T-helper 2 cell treated with Interferon-gamma antibody and Interleukin-4, amounts not matched to agents 5 μg/mL and 100 μg/mL, for 36 hours (primary cell): ENCODE measurements around the gene RUBCNL.

Experiments
- DNase-seq: peaks from one replicate; pipeline ENCODE4 v3.0.0; 2021; ENCODE audit warnings: low spot score
- H3K27ac Mint-ChIP-seq: one replicate; pipeline ENCODE4 v1.8.0; 2021; ENCODE audit warnings: mild to moderate bottlenecking, mixed read lengths
- H3K27me3 Mint-ChIP-seq: one replicate; pipeline ENCODE4 v1.8.0; 2021; ENCODE audit warnings: low read depth, mixed read lengths
- H3K36me3 Mint-ChIP-seq: one replicate; pipeline ENCODE4 v1.8.0; 2021; ENCODE audit warnings: low read depth, mixed read lengths
- H3K4me1 Mint-ChIP-seq: one replicate; pipeline ENCODE4 v1.8.0; 2021; ENCODE audit warnings: low read depth, mixed read lengths
- H3K4me3 Mint-ChIP-seq: one replicate; pipeline ENCODE4 v1.8.0; 2022; ENCODE audit warnings: mild to moderate bottlenecking, moderate library complexity, mixed read lengths
- H3K9me3 Mint-ChIP-seq: one replicate; pipeline ENCODE4 v1.8.0; 2021; ENCODE audit warnings: mixed read lengths

The RUBCNL gene

DNA sequence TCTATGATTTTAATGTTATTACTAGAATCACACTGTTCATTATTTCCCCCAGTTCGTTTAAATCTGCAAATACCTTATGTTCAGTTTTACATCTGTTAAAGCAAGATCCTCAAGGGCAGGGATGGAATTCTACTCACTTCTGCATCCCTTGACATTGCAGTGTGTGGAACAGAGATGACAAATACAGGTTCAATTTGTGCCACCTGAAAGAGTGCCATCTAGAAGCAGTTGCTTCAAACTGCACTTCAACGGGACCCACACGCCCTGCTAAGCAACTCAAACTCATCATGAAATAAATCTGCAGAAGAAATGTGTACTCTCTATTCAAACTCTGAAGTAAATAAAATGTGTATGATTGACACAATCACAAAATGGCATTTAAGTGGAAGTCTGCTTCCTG is 44.5 kb downstream of the RUBCNL start:
- Mint-ChIP-seq H3K4me1 (peaks cover 21% of the 10 kb centered on the region), H3K4me3 (no peak overlapping the region), H3K9me3 (peaks cover 3% of the 10 kb centered on the region), H3K27me3 (no peaks in the 10 kb centered on the region), H3K27ac (no peak overlapping the region), H3K36me3 (peaks cover 2% of the 10 kb centered on the region)
- no peak for DNase-seq

DNA sequence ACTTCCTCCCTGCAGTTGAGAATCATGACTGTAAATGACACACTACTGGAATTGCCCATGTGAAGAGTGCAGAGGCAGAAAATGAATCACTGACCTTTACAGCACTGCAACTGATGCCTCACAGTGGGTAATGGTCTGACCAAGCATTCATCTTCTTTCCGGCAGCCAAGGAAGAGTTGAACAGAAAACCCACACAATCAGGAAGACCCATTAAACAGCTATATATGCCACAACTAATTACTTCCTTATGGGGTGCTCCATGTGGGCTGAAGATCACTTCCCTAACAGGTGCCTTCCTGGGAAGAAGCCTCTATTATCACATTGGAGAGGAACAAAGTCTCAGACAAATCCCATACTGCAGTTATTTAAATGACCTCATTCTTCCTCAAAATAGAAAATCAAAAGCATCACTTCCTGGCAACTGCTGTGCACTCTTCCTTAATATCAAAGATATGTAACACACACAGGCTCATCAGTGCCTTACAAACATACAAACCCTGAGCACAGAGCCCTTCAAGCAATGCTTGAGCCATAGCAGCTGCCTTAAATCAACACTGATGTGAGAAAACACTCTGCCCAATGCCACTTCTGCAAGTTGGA is 45.8 kb downstream of the RUBCNL start:
- peak; percentile 75 for DNase-seq
- peaks cover 9% of the 10 kb centered on the region for H3K9me3 Mint-ChIP-seq
- peak overlapping the region; percentile 64 for H3K27ac Mint-ChIP-seq
- peaks cover 21% of the 10 kb centered on the region for H3K4me1 Mint-ChIP-seq
- H3K27me3 Mint-ChIP-seq: no peaks in the 10 kb centered on the region
- H3K4me3 Mint-ChIP-seq: peak overlapping the region; percentile 39
- peaks cover 6% of the 10 kb centered on the region for H3K36me3 Mint-ChIP-seq

DNA sequence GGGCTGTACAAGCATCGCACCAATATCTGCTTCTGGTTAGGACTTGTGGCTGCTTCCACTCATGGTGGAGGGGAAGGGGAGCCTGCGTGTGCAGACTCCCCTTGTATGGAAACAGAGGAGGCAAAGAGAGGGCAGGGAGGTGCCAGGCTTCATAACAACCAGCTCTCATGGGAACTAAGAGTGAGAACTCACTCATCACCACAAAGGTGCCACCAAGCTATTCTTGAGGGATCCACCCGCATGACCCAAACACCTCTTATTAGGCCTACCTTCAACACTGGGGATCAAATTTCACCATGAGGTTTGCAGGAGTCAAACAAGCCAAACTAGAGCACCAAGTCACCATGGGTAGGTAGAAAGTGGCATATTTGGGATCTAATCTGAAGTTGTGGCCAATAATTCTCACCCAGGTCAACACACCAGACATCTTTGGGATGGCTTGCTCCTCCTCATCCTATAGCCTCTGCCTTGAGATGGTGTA is 46.4 kb downstream of the RUBCNL start:
- peaks cover 6% of the 10 kb centered on the region for H3K36me3 Mint-ChIP-seq
- peak overlapping the region; percentile 39 for H3K4me3 Mint-ChIP-seq
- H3K9me3 Mint-ChIP-seq: peaks cover 9% of the 10 kb centered on the region
- peaks cover 21% of the 10 kb centered on the region for H3K4me1 Mint-ChIP-seq
- no peaks in the 10 kb centered on the region for H3K27me3 Mint-ChIP-seq
- DNase-seq: no peak
- peak overlapping the region; percentile 64 for H3K27ac Mint-ChIP-seq

DNA sequence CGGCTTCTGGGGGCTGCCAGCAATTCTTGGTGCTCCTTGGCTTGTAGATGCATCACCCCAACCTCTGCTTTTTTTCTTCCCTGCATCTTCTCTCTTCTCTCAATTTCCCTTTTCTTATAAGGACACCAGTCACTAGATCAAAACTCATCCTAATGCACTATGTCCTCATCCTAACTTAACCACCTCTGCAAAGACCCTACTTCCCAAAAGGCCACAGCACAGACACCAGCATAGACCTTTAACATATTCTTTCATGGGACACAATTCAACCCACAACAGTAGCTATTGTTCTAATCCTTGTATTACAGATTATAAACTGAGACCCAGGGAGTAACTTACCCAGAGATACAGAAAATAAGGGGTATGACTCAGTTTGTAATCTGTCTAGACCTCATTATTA is 47.0 kb downstream of the RUBCNL start:
- no peaks in the 10 kb centered on the region for H3K27me3 Mint-ChIP-seq
- peaks cover 21% of the 10 kb centered on the region for H3K4me1 Mint-ChIP-seq
- H3K36me3 Mint-ChIP-seq: peaks cover 6% of the 10 kb centered on the region
- no peak overlapping the region for H3K4me3 Mint-ChIP-seq
- H3K9me3 Mint-ChIP-seq: peaks cover 9% of the 10 kb centered on the region
- no peak for DNase-seq
- H3K27ac Mint-ChIP-seq: peak overlapping the region; percentile 67

DNA sequence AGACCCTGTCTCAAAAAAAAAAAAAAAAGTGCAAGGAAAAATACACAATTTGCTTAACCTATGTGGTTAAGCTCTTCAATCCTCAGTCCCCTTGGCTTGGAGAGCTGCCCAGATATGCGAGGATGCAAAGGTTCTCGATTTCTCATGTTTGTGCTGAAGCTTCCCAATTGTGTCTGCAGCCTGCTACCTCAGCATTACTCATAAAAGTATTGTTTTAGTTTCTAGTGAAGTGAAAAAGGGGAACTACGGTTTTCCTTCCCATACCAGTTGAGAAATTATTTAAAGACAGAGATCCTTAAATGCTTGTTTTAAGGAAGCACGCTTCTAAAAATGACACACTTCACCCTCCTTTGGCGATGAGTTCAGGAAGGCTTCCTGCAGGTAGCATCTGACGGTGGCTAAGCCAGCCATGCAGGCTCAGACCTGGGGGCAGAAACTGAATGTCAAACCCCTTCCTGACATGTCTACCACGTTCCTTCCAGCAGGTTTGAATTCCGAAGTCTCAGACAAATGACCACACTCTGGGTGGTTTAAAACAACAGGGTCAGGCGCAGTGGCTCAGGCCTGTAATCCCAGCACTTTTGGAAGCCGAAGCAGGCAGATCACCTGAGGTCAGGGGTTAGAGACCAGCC is 47.9 kb downstream of the RUBCNL start:
- Mint-ChIP-seq H3K9me3 (peaks cover 9% of the 10 kb centered on the region), H3K4me1 (peaks cover 28% of the 10 kb centered on the region), H3K27ac (no peak overlapping the region), H3K36me3 (peaks cover 10% of the 10 kb centered on the region), H3K4me3 (no peak overlapping the region), H3K27me3 (no peaks in the 10 kb centered on the region)
- DNase-seq: no peak

DNA sequence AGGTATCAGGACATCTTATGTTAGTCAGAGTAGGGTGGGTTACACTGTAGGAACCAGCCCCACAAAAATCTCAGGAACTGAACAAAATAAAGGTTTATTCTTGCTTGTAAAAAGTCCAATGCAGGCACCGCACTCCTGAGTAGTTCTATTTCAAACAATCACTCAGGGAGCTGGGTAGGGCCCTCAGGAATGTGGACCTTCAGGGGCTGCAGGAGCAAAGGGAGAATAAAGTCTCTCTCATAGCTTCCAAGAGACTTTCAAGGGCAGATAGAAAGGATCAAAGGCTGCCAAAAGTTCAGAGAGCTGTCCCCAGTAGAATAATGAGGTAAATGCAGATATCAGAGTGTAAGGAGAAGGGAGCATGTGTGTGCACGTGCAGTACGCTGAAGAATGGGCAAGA is 49.4 kb downstream of the RUBCNL start:
- DNase-seq: no peak
- Mint-ChIP-seq H3K36me3 (peaks cover 11% of the 10 kb centered on the region), H3K27ac (no peak overlapping the region), H3K27me3 (no peaks in the 10 kb centered on the region), H3K4me3 (no peak overlapping the region), H3K9me3 (peaks cover 9% of the 10 kb centered on the region), H3K4me1 (peaks cover 42% of the 10 kb centered on the region)

DNA sequence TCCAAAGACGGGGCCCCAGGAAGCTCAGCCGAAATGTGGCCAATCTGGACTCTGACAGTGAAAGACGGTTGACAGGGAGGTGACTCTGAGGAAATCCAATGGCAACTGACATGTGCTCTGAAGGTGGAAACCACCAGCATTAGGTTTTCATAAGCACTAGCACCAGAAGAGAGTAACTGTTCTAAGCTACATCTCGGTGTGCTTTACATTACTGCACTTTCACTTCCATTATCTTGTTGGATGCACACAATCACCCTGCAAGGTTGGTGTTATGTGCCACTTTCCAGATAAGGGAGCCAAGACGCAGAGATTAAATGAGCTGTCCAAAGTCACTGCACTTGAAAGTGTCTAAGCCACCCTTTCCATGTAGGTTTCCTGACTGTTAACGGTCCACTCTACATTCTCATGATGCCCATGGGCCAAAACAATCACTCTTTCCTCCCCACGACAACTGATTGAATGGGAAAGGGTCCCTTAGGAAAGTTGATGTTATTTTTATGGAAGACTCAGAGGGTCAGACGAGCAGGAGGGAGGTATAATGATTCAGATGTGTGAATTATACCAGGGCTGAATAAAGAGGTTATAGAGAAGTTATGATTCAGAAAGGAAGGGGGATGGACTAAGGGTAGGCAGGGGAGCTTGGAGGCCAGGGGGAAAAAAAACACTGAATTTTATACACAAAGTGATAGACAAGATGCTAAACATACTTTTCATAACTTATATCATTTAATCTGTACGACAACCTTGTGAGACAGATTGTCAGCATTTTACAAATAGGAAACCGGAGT is 52.8 kb downstream of the RUBCNL start:
- H3K36me3 Mint-ChIP-seq: peaks cover 9% of the 10 kb centered on the region
- H3K4me3 Mint-ChIP-seq: peak overlapping the region; percentile 51
- H3K4me1 Mint-ChIP-seq: peaks cover 44% of the 10 kb centered on the region
- DNase-seq: no peak
- no peaks in the 10 kb centered on the region for H3K27me3 Mint-ChIP-seq
- peak overlapping the region; percentile 73 for H3K27ac Mint-ChIP-seq
- H3K9me3 Mint-ChIP-seq: peaks cover 5% of the 10 kb centered on the region

DNA sequence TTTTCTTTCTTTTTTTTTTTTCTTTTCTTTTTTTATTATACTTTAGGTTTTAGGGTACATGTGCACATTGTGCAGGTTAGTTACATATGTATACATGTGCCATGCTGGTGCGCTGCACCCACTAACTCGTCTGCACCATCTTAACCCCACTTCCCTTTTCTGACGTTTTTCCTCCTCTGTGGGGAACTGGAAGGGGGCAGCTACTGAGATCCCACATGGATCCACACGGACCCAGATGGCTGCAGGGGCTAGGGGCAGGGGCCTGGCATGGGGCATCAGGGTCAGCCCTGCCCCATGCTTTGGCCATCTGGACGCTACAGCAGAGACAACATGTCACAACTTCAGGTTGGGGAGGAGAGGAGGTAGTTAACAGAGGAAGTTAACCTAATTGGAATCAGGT is 54.3 kb downstream of the RUBCNL start:
- DNase-seq: no peak
- peaks cover 5% of the 10 kb centered on the region for H3K9me3 Mint-ChIP-seq
- peaks cover 44% of the 10 kb centered on the region for H3K4me1 Mint-ChIP-seq
- H3K27ac Mint-ChIP-seq: peak overlapping the region; percentile 73
- H3K27me3 Mint-ChIP-seq: no peaks in the 10 kb centered on the region
- peaks cover 9% of the 10 kb centered on the region for H3K36me3 Mint-ChIP-seq
- H3K4me3 Mint-ChIP-seq: peak overlapping the region; percentile 2

DNA sequence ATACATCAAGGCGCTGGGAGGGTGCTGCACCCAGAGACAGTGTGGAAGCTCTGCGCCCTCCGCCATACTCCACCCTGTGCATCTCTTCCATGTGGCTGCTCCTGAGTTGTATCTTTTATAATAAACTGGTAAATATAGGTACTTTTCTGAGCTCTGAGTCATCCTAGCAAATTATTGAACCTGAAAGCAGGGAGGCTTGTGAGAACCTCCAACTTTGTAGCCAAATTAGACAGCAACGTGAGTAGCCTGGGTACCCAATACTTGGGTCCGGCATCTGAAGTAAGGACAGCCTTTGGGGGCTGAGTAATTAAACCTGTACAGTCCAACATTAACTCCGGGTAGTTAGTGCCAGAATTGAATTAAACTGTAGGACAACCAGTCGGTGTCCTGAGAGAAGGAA is 57.4 kb downstream of the RUBCNL start:
- no peak overlapping the region for H3K27ac Mint-ChIP-seq
- H3K4me3 Mint-ChIP-seq: no peak overlapping the region
- peaks cover 44% of the 10 kb centered on the region for H3K4me1 Mint-ChIP-seq
- H3K27me3 Mint-ChIP-seq: no peaks in the 10 kb centered on the region
- DNase-seq: no peak
- peaks cover 3% of the 10 kb centered on the region for H3K36me3 Mint-ChIP-seq
- H3K9me3 Mint-ChIP-seq: no peaks in the 10 kb centered on the region

DNA sequence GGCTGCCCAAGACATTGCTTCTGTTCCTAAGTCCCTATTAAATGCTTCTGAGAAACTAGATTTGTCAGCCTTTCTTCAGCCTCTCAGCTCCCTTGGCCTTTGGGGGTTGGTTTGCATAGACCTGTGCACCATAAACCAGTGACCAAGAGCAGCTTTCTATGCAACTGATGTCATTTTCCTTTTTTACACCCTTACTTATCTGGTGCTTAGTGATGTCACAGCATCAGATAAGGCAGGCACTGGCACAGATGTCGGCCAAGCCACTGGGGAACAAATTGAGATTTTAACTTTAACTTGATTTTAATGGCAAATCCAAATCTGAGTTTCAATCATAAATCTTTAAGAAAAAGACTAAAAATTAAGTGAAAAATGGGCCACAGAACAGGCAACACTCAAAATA is 59.8 kb downstream of the RUBCNL start:
- H3K9me3 Mint-ChIP-seq: no peaks in the 10 kb centered on the region
- no peak overlapping the region for H3K27ac Mint-ChIP-seq
- H3K36me3 Mint-ChIP-seq: no peaks in the 10 kb centered on the region
- DNase-seq: no peak
- H3K4me3 Mint-ChIP-seq: no peak overlapping the region
- H3K4me1 Mint-ChIP-seq: peaks cover 23% of the 10 kb centered on the region
- no peaks in the 10 kb centered on the region for H3K27me3 Mint-ChIP-seq

DNA sequence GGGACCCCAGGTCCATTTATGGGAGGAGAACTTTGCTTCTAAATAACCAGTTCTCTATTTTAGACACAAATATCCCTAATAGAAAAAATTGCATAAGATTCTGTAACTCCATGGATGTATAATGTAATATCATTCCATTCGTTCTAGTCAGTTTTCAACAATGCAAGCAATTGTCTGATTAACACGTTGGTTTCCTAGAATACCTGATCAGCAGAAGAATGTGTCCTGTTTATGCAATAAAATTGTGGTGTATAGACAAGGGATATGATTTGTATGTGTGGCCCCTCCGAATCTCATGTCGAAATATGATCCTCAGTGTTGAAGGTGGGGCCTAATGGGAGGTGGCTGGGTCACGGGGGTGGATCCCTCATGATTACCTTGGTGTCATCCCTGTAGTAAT is 62.1 kb downstream of the RUBCNL start:
- Mint-ChIP-seq H3K27me3 (no peaks in the 10 kb centered on the region), H3K4me3 (no peak overlapping the region), H3K36me3 (no peaks in the 10 kb centered on the region), H3K4me1 (peaks cover 22% of the 10 kb centered on the region), H3K9me3 (no peaks in the 10 kb centered on the region), H3K27ac (no peak overlapping the region)
- no peak for DNase-seq

DNA sequence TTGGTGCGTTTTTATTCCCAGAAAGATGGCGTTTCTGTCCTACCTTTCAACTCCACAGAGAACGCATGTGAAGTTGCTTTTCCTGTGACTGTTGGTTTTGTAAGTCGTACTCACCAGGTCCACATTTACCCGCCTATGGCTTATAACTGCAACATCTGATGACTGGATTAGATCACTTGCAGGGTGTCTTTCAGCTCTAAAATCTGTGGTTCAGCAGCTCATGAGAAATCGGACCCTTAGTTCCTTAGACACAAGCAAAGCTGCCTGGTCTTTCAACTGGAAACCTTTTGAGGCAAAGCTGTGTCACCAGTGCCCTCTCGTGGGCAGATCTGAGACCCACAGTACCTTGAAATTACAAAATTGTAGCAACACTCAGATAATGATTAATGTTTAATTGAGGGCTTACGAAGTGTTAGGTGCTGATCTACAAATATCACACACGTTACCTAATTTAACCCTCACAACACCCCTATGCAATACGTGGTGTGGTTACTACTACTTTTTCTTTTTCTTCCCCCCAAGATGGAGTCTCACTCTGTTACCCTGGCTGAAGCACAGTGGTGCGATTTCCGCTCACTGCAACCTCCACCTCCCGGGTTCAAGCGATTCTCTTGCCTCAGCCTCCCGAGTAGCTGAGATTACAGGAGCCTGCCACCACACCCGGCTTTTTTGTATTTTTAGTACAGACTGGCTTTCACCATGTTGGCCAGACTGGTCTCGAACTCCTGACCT is 65.4 kb downstream of the RUBCNL start:
- Mint-ChIP-seq H3K9me3 (no peaks in the 10 kb centered on the region), H3K4me1 (peaks cover 25% of the 10 kb centered on the region), H3K4me3 (peak overlapping the region; percentile 75), H3K36me3 (peaks cover under 1% of the 10 kb centered on the region), H3K27ac (peak overlapping the region; percentile 77), H3K27me3 (no peaks in the 10 kb centered on the region)
- DNase-seq: peak; percentile 58

DNA sequence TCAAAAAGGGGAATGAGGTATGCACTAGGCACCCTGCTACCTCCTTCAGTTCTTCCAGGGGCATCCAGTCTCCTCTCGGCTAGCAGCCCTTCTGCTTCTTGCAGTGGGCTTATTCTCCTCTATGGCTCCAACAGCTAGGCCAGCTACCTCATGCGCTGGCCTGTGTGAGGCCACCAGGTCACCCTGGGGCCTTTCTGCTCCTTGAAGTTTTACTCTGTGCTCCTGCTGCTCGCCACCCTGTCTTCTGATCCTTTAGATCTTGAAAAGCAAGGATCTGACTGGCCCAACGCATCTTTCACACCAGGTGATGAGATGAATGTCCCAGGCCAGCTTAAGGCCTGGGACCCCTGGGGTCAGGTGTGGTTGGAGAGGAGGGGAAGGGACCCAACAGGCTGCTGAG is 66.2 kb downstream of the RUBCNL start:
- Mint-ChIP-seq H3K36me3 (peaks cover 2% of the 10 kb centered on the region), H3K27ac (peak overlapping the region; percentile 77), H3K4me1 (peaks cover 23% of the 10 kb centered on the region), H3K27me3 (no peaks in the 10 kb centered on the region), H3K9me3 (no peaks in the 10 kb centered on the region), H3K4me3 (peak overlapping the region; percentile 75)
- DNase-seq: no peak

DNA sequence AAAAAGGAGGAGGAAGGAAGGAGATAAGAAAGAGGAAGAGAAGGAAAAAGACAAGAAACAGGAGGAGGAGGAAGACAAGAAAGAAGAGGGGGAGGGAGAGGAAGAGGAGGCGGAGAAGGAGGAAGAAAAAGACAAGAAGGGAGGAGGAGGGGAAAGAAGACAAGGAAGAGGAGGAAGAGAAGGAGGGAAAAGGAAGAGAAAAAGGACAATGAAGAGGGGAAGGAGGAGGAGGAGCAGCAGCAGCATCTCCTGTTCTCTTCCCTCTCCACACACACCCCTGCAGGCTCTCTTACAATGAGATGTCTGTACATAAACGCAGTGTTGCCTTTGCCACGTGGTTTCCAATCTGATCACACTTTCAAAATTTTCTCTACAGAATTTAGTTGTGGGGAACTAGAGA is 66.6 kb downstream of the RUBCNL start:
- Mint-ChIP-seq H3K4me1 (peaks cover 23% of the 10 kb centered on the region), H3K27ac (peak overlapping the region; percentile 77), H3K36me3 (peaks cover 4% of the 10 kb centered on the region), H3K9me3 (no peaks in the 10 kb centered on the region), H3K27me3 (no peaks in the 10 kb centered on the region), H3K4me3 (peak overlapping the region; percentile 75)
- no peak for DNase-seq
